GM18870 (cell line): ENCODE data around the gene SPATS2L.

Experiments used
- ATAC-seq: cut with Tn5 transposase; IDR thresholded peaks from one replicate; pipeline ENCODE4 v1.9.1; 2021; ENCODE audit warnings: moderate library complexity; ENCODE audit not compliant: unreplicated experiment

SPATS2L gene

DNA sequence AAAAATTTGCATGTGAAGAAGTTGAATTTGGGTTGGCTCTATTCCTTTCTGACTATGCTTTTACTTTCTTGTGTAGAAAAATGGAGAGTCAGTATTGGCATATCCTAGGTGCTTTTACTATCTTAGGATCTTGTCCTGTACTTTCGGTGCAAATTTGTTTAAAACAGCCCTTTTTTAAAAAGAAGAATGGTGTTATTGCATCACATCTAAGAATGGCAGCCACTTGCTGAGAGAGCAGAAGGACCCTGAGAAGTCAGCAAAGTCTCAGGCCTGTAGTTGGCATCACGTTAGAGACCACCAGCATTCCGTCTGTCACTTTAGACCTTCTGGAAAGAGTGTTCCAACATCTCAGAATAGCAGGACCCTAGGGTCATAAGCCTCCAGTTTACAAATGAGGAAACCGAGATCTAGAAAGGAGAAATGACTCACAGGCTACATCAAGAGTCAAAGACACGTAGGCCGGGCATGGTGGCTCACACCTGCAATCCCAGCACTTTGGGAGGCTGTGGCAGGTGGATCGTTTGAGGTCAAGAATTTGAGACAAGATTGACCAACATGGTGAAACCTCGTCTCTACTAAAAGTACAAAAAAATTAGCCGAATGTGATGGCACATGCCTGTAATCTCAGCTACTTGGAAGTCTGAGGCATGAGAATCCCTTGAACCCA, 42.5 kb downstream of the SPATS2L start:
- no peak for ATAC-seq

GRCh38 chr2:200349868-200350267, 43.4 kb downstream of the SPATS2L start:
- no peak for ATAC-seq

GRCh38 chr2:200350850-200351285, 44.4 kb downstream of the SPATS2L start:
- no peak for ATAC-seq

- no peak for ATAC-seq
Measured at GRCh38 chr2:200351815-200352214, 45.3 kb downstream of the SPATS2L start.

DNA sequence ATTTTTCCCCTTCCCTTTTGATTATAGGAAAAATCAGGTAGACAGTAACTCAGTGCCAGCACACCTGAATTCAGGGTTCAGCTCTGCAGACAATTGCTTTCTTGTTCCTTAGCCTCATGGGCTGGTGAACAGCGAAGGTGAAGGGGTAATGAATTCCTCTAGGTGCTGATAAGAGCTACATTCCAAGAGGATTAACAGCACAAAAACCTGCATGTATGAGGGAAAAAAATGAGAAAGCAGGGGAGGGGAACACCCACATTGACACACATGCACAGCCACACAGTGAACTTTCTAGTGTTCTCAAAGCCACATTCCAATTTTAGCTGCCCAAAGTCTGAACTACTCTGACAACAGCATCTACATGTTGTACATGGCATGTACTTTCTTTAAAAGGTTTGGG, 46.1 kb downstream of the SPATS2L start:
- ATAC-seq = no peak

DNA sequence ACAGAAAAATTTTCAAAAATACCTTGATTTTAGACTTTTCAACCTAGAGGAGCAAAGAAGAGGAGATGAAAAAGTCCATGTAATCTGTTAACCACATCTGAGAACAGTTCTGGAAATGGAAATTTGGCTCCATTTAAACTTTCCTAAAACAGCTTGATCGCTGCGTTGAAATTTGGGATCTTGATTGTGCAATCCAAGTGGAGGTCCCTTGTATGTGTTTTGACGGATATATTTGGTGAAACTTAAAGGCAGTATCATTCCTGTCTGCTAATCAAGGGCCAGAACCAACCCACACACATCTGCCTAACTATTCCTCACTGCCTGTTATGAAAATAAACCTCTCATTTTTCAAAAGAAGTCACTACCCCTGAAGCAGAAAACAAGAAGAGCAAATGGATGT, 46.6 kb downstream of the SPATS2L start:
- no peak for ATAC-seq

- ATAC-seq = no peak
Measured at GRCh38 chr2:200353874-200354273, 47.4 kb downstream of the SPATS2L start.

GRCh38 chr2:200354833-200355751, 48.6 kb downstream of the SPATS2L start:
- no peak for ATAC-seq

DNA sequence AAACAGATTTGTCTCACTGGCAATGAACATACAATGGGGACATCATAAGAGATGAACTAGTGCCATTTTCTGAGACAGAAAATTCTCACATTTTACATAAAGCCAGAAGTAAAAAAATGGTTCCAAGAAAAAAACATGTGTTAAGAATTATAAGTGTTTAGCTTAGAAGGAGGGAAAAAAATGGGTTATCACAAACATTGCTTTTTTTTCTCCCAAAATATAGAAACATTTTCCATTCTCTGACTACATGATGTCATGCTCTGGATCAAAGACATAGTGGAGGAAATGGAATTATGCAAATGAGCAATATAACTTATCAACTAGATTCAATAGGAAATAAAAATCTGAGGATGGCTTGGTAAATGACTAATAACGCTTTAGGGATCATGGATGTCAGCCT, 49.8 kb downstream of the SPATS2L start:
- no peak for ATAC-seq

- ATAC-seq = no peak
Measured at GRCh38 chr2:200356857-200357384, 50.4 kb downstream of the SPATS2L start.

GRCh38 chr2:200357845-200358244, 51.4 kb downstream of the SPATS2L start:
- no peak for ATAC-seq

DNA sequence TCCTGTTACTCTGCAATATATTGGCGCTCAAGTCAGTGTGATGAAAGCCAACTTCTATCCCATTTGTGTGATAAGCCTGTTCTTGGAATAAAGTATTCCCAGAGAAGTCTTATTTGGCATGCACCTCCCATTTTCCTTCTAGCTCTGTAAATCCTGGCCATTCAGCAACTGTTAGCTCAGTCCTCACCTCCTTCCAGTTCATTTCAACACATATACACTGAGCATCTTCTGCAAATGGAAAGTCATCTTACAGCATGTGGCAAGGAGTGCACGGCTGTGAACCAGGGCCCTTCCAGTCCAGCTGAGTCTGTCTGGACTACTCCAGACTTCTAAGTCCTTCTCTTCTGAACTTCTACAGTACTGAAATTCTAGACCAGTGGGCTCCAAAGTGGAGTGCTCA, 53.1 kb downstream of the SPATS2L start:
- no peak for ATAC-seq

GRCh38 chr2:200360364-200360763, 53.9 kb downstream of the SPATS2L start:
- ATAC-seq = no peak

GRCh38 chr2:200362202-200362917, 55.9 kb downstream of the SPATS2L start:
- ATAC-seq = no peak

DNA sequence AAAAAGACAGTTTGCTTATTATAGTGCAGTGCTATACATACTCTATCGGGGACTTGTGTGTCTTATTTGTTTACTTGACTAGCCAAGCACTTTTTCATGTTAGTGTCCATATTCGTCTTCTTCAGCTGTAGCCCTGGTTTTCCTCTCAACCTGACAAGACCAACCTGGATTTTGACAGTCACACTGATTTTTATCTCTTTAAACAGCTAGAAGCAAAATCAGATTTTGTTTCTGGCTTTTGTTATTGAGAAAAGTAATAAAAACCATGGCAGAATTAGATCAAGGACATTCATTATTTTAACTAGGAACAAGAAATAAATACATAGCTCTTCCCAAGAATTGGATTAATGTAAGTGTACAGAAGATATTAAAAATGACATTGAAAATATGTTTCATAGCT, 56.8 kb downstream of the SPATS2L start:
- ATAC-seq = no peak

DNA sequence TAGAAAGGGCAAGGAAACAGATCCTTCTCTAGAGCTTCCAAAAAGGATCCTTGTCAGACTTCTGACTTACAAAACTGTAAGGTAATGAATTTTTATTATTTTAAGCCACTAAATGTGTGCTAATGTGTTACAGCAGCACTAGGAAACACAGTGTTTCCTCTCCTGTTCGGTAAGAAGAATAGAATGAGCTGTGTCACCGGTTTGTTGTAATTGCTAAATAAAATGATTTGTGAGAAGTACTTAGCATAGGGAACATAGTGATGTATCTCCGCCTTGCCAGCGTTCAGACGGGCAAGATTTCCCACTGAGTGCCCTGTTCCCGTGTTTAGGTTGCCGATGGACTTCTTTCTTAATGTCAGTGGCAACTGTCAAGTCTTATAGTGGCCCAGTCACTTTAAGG, 57.6 kb downstream of the SPATS2L start:
- ATAC-seq = no peak

DNA sequence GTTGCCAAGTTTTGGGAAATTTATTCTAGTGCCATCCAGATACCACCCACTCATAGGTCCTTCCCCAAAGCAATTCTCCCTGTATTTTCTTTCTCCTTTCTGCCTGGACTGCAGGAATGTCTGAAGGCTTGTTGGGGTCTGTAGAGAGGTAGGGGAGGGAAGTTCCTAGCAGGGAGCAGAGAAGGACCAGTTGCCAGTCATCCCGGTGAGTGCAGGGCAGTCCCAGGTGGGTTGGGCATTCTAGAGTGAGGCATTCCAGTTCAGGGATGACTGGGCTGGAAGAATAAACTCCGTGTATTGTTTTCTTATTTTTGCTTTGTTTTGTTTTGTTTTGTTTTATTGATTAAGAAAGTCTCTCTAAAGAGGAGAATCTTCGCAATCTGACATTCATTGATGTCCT, 58.1 kb downstream of the SPATS2L start:
- no peak for ATAC-seq

- ATAC-seq = no peak
Measured at GRCh38 chr2:200365209-200365608, 58.7 kb downstream of the SPATS2L start.

DNA sequence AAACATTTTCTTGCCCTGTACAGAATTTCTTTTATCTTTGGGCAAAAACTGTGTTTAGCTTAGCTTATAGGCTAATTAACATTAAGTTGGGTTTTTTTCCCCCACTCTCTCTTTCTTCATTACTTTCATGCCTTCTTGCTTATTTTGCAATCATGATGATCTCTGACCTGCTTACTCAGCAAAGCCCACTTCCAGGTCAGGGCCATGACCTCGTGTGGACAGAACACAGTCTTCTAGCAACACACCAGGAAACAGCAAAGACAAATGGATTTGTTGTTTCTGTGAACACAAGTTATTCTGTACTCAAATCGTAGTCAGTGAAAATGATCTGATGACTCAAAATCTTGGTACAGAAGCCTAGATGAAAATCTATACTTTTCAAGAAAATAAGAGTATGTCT, 60.7 kb downstream of the SPATS2L start:
- ATAC-seq = no peak

DNA sequence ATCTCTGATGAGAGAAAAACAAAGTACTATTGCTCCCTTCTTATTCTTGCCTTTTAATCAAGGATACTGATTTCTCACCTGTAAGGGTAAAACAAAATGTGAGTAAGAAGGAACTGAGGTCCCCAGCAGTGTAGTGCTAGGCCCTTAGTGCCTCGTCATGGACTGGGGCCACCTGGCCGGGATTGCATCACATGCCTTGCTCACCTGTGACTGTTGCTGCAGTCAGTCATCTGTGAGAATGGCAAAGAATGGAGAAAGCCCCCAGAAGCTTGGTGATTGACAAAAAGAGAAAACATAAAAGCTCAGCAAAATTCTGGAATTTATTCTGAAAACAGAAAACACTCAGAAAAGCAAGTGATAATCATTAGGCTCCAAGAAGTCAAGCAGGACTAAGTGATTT, 63.4 kb downstream of the SPATS2L start:
- no peak for ATAC-seq

DNA sequence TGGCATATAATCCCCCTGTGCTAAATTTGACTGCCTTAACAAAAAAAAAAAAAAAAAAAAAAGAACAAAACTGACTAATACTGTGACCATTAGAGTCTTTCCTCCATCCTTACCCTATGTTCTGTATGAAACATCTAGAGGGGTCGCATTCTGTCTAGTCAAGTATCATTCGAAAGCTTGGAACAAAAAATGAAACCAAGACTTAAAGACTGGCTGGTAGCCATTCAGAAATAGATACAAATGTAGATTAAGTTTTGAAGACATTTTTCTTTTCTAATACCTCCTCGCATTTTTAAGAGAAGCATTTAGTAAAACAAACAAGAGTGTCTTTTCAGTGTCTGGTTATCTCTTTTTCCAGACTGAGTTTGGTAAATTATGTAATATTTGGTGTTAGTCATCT, 66.7 kb downstream of the SPATS2L start:
- peak; percentile 41 for ATAC-seq
